ENCODE data around the gene OTOG. TPM values are rescaled to one million over a fixed set of nuclear protein-coding genes. Genes with fewer than 3 reads are reported as not detected.
A peak's percentile ranks its signal among the peaks of the same experiment; 100 is the strongest.

OTOG gene
- total RNA-seq, 1 donor from 2014 or later, result 1.5 TPM

GRCh38 chr11:17543574-17544180, 3.4 kb upstream of the OTOG start:
- peaks cover 1% of the 10 kb centered on the region for H3K36me3 Mint-ChIP-seq (ENCODE audit: insufficient read depth)
- DNase-seq (ENCODE audit: low spot score, unreplicated experiment), result no peak
- H3K27me3 Mint-ChIP-seq, result peaks cover 51% of the 10 kb centered on the region

GRCh38 chr11:17544181-17544622, 2.9 kb upstream of the OTOG start, which contains the start of gene USH1C:
USH1C (minus strand) TSS chr11:17544416; CDS start chr11:17544307, 109 bp downstream.
- H3K4me1 Mint-ChIP-seq (ENCODE audit: low read depth), result peaks cover 31% of the 10 kb centered on the region
- H3K27ac Mint-ChIP-seq, result peak within 1 kb of the TSS; percentile 72
- H3K9me3 Mint-ChIP-seq (ENCODE audit: low read depth), result no peaks in the 10 kb centered on the region
- peaks cover 53% of the 10 kb centered on the region for H3K27me3 Mint-ChIP-seq
- peak within 1 kb of the TSS; percentile 69 for H3K4me3 Mint-ChIP-seq (ENCODE audit: low read depth)
- TF ChIP-seq CTCF (IDR thresholded peaks at IDR 0.05; ENCODE audit: unreplicated experiment), result no peak
- peaks cover 1% of the 10 kb centered on the region for H3K36me3 Mint-ChIP-seq (ENCODE audit: insufficient read depth)
- no peak for DNase-seq (ENCODE audit: low spot score, unreplicated experiment)

More at GRCh38 chr11:17543574-17544180, 3.4 kb upstream of the OTOG start:
- peaks cover 31% of the 10 kb centered on the region for H3K4me1 Mint-ChIP-seq (ENCODE audit: low read depth)
- peak overlapping the region; percentile 69 for H3K4me3 Mint-ChIP-seq (ENCODE audit: low read depth)
- H3K9me3 Mint-ChIP-seq (ENCODE audit: low read depth), result no peaks in the 10 kb centered on the region
- TF ChIP-seq CTCF (IDR thresholded peaks at IDR 0.05; ENCODE audit: unreplicated experiment), result no peak
- no peak overlapping the region for H3K27ac Mint-ChIP-seq

GRCh38 chr11:17546240-17546639, 819 bp upstream of the OTOG start:
- DNase-seq (ENCODE audit: low spot score, unreplicated experiment), result no peak
- Mint-ChIP-seq H3K9me3 (ENCODE audit: low read depth) (no peaks in the 10 kb centered on the region), H3K4me1 (ENCODE audit: low read depth) (peaks cover 24% of the 10 kb centered on the region), H3K27me3 (peaks cover 47% of the 10 kb centered on the region), H3K27ac (no peak overlapping the region), H3K4me3 (ENCODE audit: low read depth) (no peak overlapping the region), H3K36me3 (ENCODE audit: insufficient read depth) (peaks cover 1% of the 10 kb centered on the region)
- no peak for TF ChIP-seq CTCF (IDR thresholded peaks at IDR 0.05; ENCODE audit: unreplicated experiment)

- H3K9me3 Mint-ChIP-seq (ENCODE audit: low read depth), result no peaks in the 10 kb centered on the region
- peaks cover 1% of the 10 kb centered on the region for H3K36me3 Mint-ChIP-seq (ENCODE audit: insufficient read depth)
- H3K4me1 Mint-ChIP-seq (ENCODE audit: low read depth), result peaks cover 11% of the 10 kb centered on the region
- peaks cover 45% of the 10 kb centered on the region for H3K27me3 Mint-ChIP-seq
- TF ChIP-seq CTCF (IDR thresholded peaks at IDR 0.05; ENCODE audit: unreplicated experiment), result no peak
- no peak overlapping the region for H3K4me3 Mint-ChIP-seq (ENCODE audit: low read depth)
- H3K27ac Mint-ChIP-seq, result no peak overlapping the region
- no peak for DNase-seq (ENCODE audit: low spot score, unreplicated experiment)
Observed at GRCh38 chr11:17547932-17548331, 873 bp downstream of the OTOG start.

- peaks cover 46% of the 10 kb centered on the region for H3K27me3 Mint-ChIP-seq
- DNase-seq (ENCODE audit: low spot score, unreplicated experiment), result no peak
- H3K4me1 Mint-ChIP-seq (ENCODE audit: low read depth), result peaks cover 11% of the 10 kb centered on the region
- no peaks in the 10 kb centered on the region for H3K9me3 Mint-ChIP-seq (ENCODE audit: low read depth)
- H3K36me3 Mint-ChIP-seq (ENCODE audit: insufficient read depth), result peaks cover 1% of the 10 kb centered on the region
- H3K4me3 Mint-ChIP-seq (ENCODE audit: low read depth), result no peak overlapping the region
- H3K27ac Mint-ChIP-seq, result no peak overlapping the region
- peak; percentile 44 for TF ChIP-seq CTCF (IDR thresholded peaks at IDR 0.05; ENCODE audit: unreplicated experiment)
Observed at GRCh38 chr11:17548444-17548843, 1.4 kb downstream of the OTOG start.

Data from progenitor cell of endocrine pancreas (in vitro differentiated cells).